ENCODE results near the gene CD300LB. TPM values are rescaled to one million over a fixed set of nuclear protein-coding genes. Genes with fewer than 3 reads are reported as not detected.
"Not testable (repeated sequence)": the region's sequence is repeated elsewhere in the genome, so short reads cannot be mapped to it uniquely, and the experiment has no call there.

CD300LB gene
- total RNA-seq, 1 experiment from 2014 or later = not detected

GRCh38 chr17:74502861-74503260, 28.4 kb downstream of the CD300LB start:
- no peak for DNase-seq (ENCODE audit: extremely low read depth, low read depth)

- no peak for DNase-seq (ENCODE audit: extremely low read depth, low read depth)
Observed at GRCh38 chr17:74499992-74500391, 31.3 kb downstream of the CD300LB start.

- DNase-seq (ENCODE audit: extremely low read depth, low read depth) = no peak
Observed at GRCh38 chr17:74497471-74497870, 33.8 kb downstream of the CD300LB start.

- peak; percentile 63 for DNase-seq (ENCODE audit: extremely low read depth, low read depth)
Observed at GRCh38 chr17:74493331-74493833, 37.9 kb downstream of the CD300LB start.

- no peak for DNase-seq (ENCODE audit: extremely low read depth, low read depth)
Observed at GRCh38 chr17:74491626-74492025, 39.6 kb downstream of the CD300LB start.

- no peak for DNase-seq (ENCODE audit: extremely low read depth, low read depth)
Observed at GRCh38 chr17:74490716-74491115, 40.6 kb downstream of the CD300LB start.

GRCh38 chr17:74488276-74488675, 43.0 kb downstream of the CD300LB start:
- DNase-seq (ENCODE audit: extremely low read depth, low read depth) = not testable (repeated sequence)

- no peak for DNase-seq (ENCODE audit: extremely low read depth, low read depth)
Observed at GRCh38 chr17:74485841-74486240, 45.4 kb downstream of the CD300LB start.

- DNase-seq (ENCODE audit: extremely low read depth, low read depth) = no peak
Observed at GRCh38 chr17:74485022-74485743, 46.1 kb downstream of the CD300LB start.

GRCh38 chr17:74484066-74484465, 47.2 kb downstream of the CD300LB start:
- no peak for DNase-seq (ENCODE audit: extremely low read depth, low read depth)

- DNase-seq (ENCODE audit: extremely low read depth, low read depth) = no peak
Observed at GRCh38 chr17:74481621-74482020, 49.7 kb downstream of the CD300LB start.

GRCh38 chr17:74480290-74480689, 51.0 kb downstream of the CD300LB start:
- no peak for DNase-seq (ENCODE audit: extremely low read depth, low read depth)

GRCh38 chr17:74478420-74479100, 52.7 kb downstream of the CD300LB start:
- no peak for DNase-seq (ENCODE audit: extremely low read depth, low read depth)

- DNase-seq (ENCODE audit: extremely low read depth, low read depth) = no peak
Observed at GRCh38 chr17:74477411-74477810, 53.9 kb downstream of the CD300LB start.

- no peak for DNase-seq (ENCODE audit: extremely low read depth, low read depth)
Observed at GRCh38 chr17:74475189-74475588, 56.1 kb downstream of the CD300LB start.

- DNase-seq (ENCODE audit: extremely low read depth, low read depth) = no peak
Observed at GRCh38 chr17:74474043-74474792, 57.1 kb downstream of the CD300LB start.

GRCh38 chr17:74473294-74473693, 58.0 kb downstream of the CD300LB start:
- DNase-seq (ENCODE audit: extremely low read depth, low read depth) = no peak

- no peak for DNase-seq (ENCODE audit: extremely low read depth, low read depth)
Observed at GRCh38 chr17:74472890-74473289, 58.4 kb downstream of the CD300LB start.

- DNase-seq (ENCODE audit: extremely low read depth, low read depth) = no peak
Observed at GRCh38 chr17:74471341-74471740, 59.9 kb downstream of the CD300LB start.

Data from NCI-H460 (cell line).